ENCODE measurements around the gene LAMB1.

The LAMB1 gene

DNA sequence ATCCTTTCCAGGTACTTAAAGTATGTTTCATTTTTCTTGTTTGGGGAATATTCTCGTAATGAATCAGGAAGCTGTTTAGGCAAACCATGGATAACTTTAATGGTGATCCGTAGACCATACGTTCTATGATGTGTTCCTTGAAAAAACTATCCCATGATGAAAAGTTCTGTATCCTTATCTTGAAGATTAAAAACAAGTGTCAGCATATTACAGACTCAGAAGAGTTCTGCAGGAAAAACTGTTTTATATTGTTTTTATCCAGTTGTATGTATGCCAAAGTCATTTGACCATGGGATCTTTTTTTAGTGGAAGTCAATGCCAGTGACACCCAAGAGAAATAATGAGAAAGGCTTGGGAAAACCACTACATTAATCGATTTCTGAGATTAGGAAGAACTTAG is 59.9 kb downstream of the LAMB1 start:
- TF ChIP-seq, protein P1, sequence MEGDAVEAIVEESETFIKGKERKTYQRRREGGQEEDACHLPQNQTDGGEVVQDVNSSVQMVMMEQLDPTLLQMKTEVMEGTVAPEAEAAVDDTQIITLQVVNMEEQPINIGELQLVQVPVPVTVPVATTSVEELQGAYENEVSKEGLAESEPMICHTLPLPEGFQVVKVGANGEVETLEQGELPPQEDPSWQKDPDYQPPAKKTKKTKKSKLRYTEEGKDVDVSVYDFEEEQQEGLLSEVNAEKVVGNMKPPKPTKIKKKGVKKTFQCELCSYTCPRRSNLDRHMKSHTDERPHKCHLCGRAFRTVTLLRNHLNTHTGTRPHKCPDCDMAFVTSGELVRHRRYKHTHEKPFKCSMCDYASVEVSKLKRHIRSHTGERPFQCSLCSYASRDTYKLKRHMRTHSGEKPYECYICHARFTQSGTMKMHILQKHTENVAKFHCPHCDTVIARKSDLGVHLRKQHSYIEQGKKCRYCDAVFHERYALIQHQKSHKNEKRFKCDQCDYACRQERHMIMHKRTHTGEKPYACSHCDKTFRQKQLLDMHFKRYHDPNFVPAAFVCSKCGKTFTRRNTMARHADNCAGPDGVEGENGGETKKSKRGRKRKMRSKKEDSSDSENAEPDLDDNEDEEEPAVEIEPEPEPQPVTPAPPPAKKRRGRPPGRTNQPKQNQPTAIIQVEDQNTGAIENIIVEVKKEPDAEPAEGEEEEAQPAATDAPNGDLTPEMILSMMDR (conservative IDR thresholded peaks at IDR 0.05), result no peak
- H3K27ac ChIP-seq, result no peak overlapping the region

DNA sequence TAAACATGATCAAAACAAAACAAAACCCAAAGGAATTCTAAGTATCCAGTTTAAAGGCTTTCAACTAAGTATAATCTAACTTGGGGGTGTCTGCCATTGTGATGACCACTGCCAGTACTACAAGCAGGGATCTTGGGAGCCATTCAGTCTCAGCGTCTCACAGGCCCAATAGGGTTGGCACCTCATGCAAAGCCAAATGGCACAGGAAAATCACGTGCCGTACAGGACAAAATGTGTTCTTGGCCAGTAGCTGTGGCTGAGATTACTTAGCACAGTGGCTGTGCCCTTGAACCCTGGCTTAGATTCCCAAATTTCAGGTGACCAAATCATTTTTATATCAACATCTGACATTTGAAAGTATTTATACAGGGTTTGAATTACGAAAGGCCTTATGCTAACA is 62.0 kb downstream of the LAMB1 start:
- TF ChIP-seq, protein P1 (conservative IDR thresholded peaks at IDR 0.05), result no peak
- H3K27ac ChIP-seq, result no peak overlapping the region

DNA sequence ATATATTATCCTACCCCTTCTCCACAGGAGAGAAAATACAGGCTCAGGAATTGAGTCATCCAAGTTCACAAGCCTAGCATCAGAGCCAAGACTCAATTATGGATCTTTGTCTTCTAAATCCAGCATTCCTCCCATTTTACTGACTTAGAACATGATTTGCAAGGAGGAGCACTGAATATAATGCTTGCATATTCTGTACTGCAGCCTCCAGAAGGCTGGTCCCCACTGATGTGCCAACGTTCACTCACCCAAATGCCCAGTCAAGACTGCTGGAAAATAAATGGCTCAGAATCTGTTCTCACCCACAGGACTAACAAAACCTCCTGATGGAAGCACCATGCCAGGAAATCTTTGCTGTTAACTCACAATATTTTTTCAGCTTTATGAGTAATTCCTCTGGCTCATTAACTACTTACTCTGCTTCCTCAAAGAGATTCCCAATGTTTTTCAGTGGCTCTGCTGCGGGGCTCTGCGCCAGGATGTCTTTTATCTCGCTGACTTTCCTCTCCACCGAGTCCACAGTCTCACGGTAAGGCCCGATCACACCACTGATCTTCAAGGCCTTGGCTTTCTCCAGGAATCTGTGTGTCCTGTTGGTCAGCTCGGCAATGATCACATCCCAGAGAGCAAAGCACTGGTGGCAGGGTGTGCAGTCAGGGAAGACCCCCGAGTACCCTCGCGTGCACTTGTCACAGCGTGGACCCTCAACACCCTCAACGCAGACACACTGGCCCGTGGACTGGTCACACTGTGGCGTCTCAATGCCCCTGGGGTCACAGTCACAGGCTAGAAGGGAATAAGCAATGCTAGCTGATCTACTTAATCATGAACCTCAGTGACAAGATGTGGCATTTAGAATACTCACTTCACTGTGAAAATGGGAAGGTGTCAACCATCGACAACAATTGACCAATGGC is 63.1 kb downstream of the LAMB1 start:
- no peak overlapping the region for H3K27ac ChIP-seq
- TF ChIP-seq, protein P1 (conservative IDR thresholded peaks at IDR 0.05), result no peak

DNA sequence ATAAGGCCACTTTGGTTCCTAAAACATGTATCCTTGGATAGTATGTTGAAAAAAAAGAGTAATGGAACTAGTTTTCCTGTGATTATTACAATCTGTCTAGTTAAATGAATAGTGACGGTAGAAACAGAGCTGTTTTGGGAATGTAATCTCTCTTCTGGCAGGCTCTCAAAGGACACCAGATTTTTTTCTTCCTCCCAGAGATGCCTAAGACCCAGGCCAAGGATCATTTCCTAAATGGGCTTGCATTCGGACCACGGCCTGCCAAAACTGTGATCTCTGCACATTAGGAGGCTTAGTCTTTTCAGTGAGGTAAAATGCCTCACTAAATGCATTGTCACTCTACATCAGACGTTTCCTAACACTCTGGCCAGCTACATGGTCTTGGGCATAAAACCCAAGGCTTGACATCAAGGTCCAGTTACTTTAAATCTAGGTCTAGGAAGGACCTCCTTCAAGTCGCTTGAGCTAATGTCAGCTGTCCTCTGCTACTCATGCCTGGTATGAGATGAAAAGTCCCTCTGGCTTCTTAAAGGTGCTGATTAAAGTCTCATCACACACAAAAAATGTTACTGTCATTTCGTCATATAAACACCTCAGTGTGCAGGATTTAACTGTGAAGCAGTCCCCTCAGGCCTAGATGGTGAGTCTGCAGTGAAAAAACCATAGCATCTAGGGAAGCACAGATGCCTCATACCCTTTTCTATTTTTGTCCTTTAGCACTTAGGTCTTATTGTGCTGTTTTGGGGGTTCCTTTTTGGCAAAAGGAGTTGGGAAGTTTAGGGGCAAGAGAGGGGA is 64.3 kb downstream of the LAMB1 start:
- TF ChIP-seq, protein P1 (conservative IDR thresholded peaks at IDR 0.05), result no peak
- H3K27ac ChIP-seq, result no peak overlapping the region

DNA sequence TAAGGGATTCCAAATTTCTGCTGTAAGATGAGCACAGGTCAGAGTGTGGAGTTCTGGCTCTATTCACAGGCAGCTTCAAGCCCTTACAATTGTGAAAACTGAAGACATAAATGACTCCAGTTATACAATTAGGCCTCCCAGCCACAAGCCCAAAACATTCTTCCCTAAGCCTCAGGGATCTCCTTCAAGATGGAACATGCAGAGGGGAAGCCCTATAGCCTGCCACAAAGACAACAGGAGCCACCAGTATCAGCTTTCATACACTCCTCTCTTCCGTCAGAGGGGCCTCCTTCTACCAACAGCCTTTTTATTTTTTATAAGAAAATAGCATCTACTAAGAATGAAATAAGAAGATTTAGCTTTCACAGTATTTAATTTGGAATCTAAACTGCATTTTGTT is 65.4 kb downstream of the LAMB1 start:
- no peak overlapping the region for H3K27ac ChIP-seq
- TF ChIP-seq, protein P1 (conservative IDR thresholded peaks at IDR 0.05), result no peak

DNA sequence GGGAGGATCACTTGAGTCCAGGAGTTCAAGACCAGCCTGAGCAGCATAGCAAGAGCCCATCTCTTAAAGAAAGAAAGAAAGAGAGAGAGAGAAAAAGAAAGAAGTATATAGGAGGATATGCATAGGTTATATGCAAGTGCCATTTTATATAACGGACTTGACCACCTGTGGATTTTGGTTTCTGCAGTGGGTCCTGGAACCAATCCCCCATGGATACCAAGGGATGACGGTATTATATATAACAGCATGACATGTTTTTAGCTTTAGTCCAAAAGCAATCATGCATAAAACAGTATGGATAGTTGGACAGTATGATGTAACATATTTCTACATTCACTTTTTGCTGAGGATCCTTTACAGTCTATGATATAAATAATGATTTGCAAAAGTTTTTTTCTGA is 66.6 kb downstream of the LAMB1 start:
- TF ChIP-seq, protein P1 (conservative IDR thresholded peaks at IDR 0.05), result no peak
- H3K27ac ChIP-seq, result no peak overlapping the region
